NB4 (cell line): ENCODE data around the gene TBC1D22A.

Experiments
- DNase-seq: peaks from one replicate; pipeline ENCODE4 v3.0.0; 2010; ENCODE audit warnings: low read depth
- H3K4me3 ChIP-seq: one replicate; pipeline ENCODE4 v1.5.1; 2011; ENCODE audit warnings: mild to moderate bottlenecking, low read depth, low read length, moderate library complexity
- MYC ChIP-seq: IDR thresholded peaks from 2 replicates; pipeline ENCODE4 v1.6.1; 2011; ENCODE audit warnings: low read depth, low read length
- POLR2A ChIP-seq: IDR thresholded peaks from 2 replicates; pipeline ENCODE4 v1.6.1; 2011; ENCODE audit warnings: mild to moderate bottlenecking; ENCODE audit not compliant: insufficient read length; ENCODE audit errors: extremely low read depth
- TF ChIP-seq, protein P1 (sequence below): IDR thresholded peaks from 2 replicates; pipeline ENCODE4 v1.6.1; 2011; ENCODE audit warnings: low read depth, low read length
- TF ChIP-seq, protein P2 (sequence below): IDR thresholded peaks from one replicate; pipeline ENCODE4 v1.5.1; 2012; ENCODE audit warnings: low read depth, low read length

TBC1D22A gene

DNA sequence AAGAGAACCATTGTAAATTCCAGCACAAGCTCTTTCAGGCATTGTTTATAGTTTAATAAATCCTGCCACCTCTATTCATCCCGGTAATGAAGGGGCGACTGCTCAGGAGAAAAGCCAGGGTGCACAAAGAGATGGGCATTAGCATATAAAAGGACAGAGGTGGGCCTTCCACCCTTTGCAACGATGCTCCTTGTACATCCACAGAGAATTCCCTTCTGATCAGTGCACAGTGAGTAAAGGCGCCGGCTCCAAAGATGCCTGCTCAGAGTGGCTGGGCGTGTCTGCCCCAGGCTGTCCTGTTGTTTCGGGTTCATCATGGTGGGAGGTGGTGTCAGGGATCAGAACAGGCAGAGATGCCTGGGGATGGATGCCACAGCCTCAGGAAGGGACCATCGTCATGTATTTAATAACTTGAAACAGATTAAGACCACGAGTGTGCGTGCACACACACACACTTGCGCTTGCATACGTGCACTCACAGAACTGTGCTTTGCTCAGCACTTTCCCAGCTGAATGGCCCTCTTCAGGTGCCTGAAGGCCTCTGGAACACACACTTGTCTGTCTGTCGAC is 305.0 kb downstream of the TBC1D22A start:
- DNase-seq, result no peak
- H3K4me3 ChIP-seq, result no peak overlapping the region
- TF ChIP-seq POLR2A (no peak), MYC (no peak)
- TF ChIP-seq, protein P1, sequence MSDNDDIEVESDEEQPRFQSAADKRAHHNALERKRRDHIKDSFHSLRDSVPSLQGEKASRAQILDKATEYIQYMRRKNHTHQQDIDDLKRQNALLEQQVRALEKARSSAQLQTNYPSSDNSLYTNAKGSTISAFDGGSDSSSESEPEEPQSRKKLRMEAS, result no peak
- TF ChIP-seq, protein P2, sequence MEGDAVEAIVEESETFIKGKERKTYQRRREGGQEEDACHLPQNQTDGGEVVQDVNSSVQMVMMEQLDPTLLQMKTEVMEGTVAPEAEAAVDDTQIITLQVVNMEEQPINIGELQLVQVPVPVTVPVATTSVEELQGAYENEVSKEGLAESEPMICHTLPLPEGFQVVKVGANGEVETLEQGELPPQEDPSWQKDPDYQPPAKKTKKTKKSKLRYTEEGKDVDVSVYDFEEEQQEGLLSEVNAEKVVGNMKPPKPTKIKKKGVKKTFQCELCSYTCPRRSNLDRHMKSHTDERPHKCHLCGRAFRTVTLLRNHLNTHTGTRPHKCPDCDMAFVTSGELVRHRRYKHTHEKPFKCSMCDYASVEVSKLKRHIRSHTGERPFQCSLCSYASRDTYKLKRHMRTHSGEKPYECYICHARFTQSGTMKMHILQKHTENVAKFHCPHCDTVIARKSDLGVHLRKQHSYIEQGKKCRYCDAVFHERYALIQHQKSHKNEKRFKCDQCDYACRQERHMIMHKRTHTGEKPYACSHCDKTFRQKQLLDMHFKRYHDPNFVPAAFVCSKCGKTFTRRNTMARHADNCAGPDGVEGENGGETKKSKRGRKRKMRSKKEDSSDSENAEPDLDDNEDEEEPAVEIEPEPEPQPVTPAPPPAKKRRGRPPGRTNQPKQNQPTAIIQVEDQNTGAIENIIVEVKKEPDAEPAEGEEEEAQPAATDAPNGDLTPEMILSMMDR, result no peak

DNA sequence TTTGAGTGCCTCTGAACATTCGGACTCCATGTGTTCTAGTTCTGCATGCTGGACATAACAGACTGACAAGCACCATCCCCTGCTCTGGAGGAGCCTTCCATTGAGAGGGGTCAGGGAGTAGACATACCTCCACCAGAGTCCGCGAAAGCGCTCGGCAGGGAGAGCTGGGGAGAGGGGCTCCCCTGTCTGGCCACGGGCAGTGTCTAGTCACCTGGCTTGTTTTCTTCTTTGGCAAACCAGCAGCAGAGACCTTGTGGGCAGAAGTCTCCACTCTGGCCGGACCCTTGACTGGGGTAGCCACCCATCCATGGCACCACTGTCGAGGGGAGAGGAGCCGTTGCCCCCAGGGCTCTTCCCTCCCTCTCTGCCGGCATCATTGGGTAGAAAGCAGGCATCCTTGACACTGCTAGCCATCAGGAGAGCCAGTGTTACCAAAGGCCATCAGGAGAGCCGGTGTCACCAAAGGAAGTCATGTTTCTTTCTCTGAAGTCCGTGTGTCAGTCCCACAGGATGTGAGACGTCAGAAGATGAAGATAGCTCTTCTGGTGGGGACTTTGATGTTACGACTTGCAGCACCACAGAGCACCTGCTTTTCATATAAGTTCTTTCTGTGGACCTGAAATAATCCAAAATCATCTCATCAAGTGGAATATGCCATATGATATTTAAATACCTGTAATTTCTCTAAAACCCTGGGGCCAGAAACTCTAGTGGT is 305.6 kb downstream of the TBC1D22A start:
- no peak overlapping the region for H3K4me3 ChIP-seq
- no peak for DNase-seq

DNA sequence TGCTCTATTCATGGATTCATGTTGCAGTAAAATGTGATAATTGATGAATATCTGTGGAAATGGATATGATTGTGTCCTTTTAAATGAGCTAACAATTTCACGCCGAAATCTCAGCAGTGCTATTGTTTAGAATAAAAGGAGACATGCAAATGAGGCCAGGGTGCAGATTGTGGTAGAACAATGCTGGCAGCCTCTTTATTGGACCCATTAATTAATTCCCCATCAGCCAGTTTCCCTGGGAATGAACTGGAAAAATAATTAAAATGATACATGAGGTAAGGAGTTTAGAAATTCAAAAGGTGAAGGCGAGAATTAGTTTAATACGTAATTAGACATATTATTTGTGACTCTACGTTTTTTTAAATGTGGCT is 306.2 kb downstream of the TBC1D22A start:
- TF ChIP-seq MYC, result no peak
- no peak for TF ChIP-seq POLR2A
- TF ChIP-seq, protein P1, result no peak
- TF ChIP-seq, protein P2, result no peak
- DNase-seq, result no peak

More for the DNA sequence above, 305.6 kb downstream of the TBC1D22A start:
- TF ChIP-seq POLR2A (no peak), MYC (no peak)
- TF ChIP-seq, protein P2, result no peak

DNA sequence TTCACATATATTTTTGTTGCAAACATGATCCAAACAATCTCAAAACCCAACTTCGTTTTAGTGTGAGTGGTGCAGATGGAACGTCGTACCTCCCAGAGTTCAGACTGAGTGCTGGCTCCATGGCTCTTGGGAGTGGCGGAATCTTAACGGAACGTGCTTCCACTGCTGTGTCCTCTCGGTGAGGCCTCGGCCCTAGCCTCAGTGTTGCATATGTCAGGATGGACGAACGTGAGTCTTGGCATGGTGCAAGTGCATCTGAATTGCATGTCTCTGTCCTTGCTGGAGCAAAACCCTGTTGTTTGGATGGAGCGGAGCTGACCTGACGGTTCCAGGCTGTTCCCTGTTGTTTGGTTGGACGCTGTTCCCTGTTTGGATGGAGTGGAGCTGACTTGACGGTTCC is 306.8 kb downstream of the TBC1D22A start:
- TF ChIP-seq POLR2A (no peak), MYC (no peak)
- TF ChIP-seq, protein P1, result no peak
- TF ChIP-seq, protein P2, result no peak
- H3K4me3 ChIP-seq, result no peak overlapping the region
- DNase-seq, result no peak

More for the DNA sequence above, 306.2 kb downstream of the TBC1D22A start:
- H3K4me3 ChIP-seq, result no peak overlapping the region

DNA sequence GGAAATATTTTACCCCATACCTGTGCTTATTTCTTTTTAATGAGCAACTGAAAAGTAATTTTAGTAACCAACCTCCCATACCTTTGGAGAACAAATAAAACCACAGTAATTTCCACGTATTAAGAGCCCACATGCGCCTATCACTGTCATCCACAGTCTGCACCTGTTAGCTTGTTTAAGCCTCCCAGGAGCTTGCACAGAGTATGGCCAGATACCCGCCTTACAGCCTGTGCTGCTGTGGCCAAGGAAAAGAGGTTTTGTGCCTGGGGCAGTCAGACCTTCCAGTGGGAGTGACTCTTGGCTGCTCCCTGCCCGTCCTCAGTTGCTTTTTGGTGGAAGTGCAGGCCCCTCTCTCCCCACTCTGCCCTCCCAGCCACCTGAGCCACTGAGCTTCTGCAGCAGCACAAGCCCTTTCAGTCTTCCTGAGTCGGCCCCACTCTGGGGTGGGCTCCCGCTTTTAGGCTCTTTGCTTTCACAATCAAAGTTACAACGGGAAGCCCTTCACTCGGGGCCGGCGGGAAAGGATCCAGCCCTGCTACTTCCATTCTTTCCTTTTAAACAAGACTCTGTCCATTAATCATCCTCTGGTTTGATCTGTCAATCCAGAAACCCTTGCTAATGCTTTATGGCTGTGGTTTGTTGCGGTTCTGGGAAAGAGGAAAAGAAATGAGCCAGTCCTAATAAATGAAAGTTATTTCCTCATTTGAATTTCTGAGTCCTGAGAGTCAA is 308.8 kb downstream of the TBC1D22A start:
- TF ChIP-seq, protein P1, result no peak
- TF ChIP-seq POLR2A, result no peak
- TF ChIP-seq, protein P2, result no peak
- TF ChIP-seq MYC, result no peak
- no peak overlapping the region for H3K4me3 ChIP-seq
- DNase-seq, result no peak
